GM12878 (cell line): ENCODE data around the gene HK3.

ENCODE experiments used
- CHD2 ChIP-seq: IDR thresholded peaks from 2 replicates; pipeline ENCODE4 v1.6.1; 2011; ENCODE audit warnings: low read depth, low read length, improper control_type of control experiment, borderline replicate concordance
- CHD4 ChIP-seq: fragments of 200-600 bp; sonication (generic); IDR thresholded peaks from 2 replicates; pipeline ENCODE4 v1.6.1; 2016; ENCODE audit warnings: mild to moderate bottlenecking
- CREB1 ChIP-seq: IDR thresholded peaks from 2 replicates; pipeline ENCODE4 v1.6.1; 2012; ENCODE audit warnings: low read depth, mild to moderate bottlenecking, inconsistent platforms
- CTCF ChIP-seq, 3 experiments: IDR thresholded peaks in 2 of 3; conservative IDR thresholded peaks in 1 of 3; 2 replicates each; pipeline ENCODE4 v1.5.1; 2011; ENCODE audit warnings: low read depth in 3 of 3, low read length in 3 of 3, mild to moderate bottlenecking in 3 of 3, control low read depth in 2 of 3, moderate library complexity in 2 of 3, inconsistent platforms in 1 of 3, mixed read lengths in 1 of 3; ENCODE audit not compliant: control insufficient read depth in 2 of 3, insufficient read depth in 1 of 3; ENCODE audit errors: extremely low read depth in 1 of 3
- EP300 ChIP-seq, 2 experiments: fragments of 150-350 bp in 1 of 2; IDR thresholded peaks; 2 replicates each; pipeline ENCODE4 v1.6.1; 2011 to 2012; ENCODE audit warnings: low read depth in 2 of 2, low read length in 2 of 2, borderline replicate concordance in 1 of 2, improper control_type of control experiment in 1 of 2, inconsistent platforms in 1 of 2; ENCODE audit not compliant: control insufficient read depth in 1 of 2
- ETV6 ChIP-seq, 2 experiments: fragments of 450-650 bp in 1 of 2; IDR thresholded peaks in 1 of 2; conservative IDR thresholded peaks in 1 of 2; 2 replicates each; pipeline ENCODE4 v1.6.1; 2014; ENCODE audit warnings: antibody characterized with exemption in 1 of 2, borderline replicate concordance in 1 of 2, low read depth in 1 of 2, mild to moderate bottlenecking in 1 of 2, moderate library complexity in 1 of 2
- KDM1A ChIP-seq: fragments of 200-600 bp; sonication (generic); IDR thresholded peaks from 2 replicates; pipeline ENCODE4 v1.6.1; 2016; ENCODE audit warnings: borderline replicate concordance
- MYC ChIP-seq: IDR thresholded peaks from 2 replicates; pipeline ENCODE4 v1.6.1; 2011; ENCODE audit warnings: mild to moderate bottlenecking, low read length, moderate library complexity, inconsistent platforms; ENCODE audit not compliant: insufficient read depth, insufficient replicate concordance, insufficient read length, severe bottlenecking
- NR2C1 ChIP-seq: fragments of 450-650 bp; IDR thresholded peaks from 2 replicates; pipeline ENCODE4 v1.6.1; 2017; ENCODE audit warnings: antibody characterized with exemption, mild to moderate bottlenecking, moderate library complexity
- SIN3A ChIP-seq: IDR thresholded peaks from 2 replicates; pipeline ENCODE4 v1.6.1; 2012; ENCODE audit warnings: low read depth, low read length, improper control_type of control experiment
- SMAD1 ChIP-seq: fragments of 450-650 bp; IDR thresholded peaks from 2 replicates; pipeline ENCODE4 v1.6.1; 2018; ENCODE audit warnings: mild to moderate bottlenecking, low read depth; ENCODE audit not compliant: partially characterized antibody
- ZNF274 ChIP-seq: IDR thresholded peaks from one replicate; pipeline ENCODE4 v1.8.0; 2011; ENCODE audit not compliant: insufficient read length, insufficient read depth
- ZZZ3 ChIP-seq: IDR thresholded peaks from 2 replicates; pipeline ENCODE4 v1.6.1; 2011; ENCODE audit warnings: low read depth; ENCODE audit not compliant: control insufficient read depth, insufficient read length
- TF ChIP-seq, protein P1 (sequence below): IDR thresholded peaks from 2 replicates; pipeline ENCODE4 v1.6.1; 2012; ENCODE audit warnings: low read length, inconsistent platforms

DNA sequence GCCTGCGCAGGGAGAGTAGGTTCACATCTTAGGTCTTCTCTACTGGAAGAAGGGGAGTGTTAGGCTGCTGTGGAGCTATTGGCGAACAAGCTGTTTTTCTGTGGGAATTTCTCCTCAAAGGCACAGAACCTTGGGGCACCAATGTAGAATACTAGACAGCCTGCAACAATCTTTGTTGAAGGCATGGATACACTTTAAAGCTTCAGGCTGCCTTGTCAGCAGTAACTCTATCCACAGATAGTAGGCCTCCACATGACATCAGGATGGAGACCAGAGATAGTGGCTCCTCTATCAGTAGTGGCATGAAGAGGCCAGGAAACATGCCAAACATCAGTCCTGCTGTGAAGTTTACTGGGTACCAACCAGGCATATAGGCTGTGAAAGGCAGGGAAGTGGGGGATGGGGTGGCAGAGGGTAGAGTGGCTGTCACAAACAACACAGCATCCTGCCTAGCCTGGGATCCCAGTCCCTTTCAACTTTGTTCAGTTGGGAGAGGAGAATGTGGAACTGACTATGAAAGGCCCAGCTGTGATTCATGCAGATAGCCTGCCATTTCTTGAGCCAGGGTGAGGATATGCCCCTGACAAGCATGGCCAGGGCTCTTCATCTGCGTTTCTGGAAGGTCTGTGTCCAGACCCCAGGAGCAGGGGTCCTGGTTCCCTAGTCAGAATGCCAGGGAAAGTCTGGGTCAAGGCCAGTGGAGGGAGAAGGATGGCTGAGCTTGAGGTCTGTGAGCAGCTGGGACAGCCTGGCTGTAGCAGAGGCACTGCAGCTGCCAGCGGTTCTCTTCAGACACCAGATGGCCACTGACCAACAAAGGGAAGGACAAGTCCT, 1.0 kb upstream of the HK3 start:
- no peak for TF ChIP-seq CTCF (IDR thresholded peaks at IDR 0.05 in 2 of 3, conservative IDR thresholded peaks at IDR 0.05 in 1 of 3; ENCODE audit: control insufficient read depth in 2 of 3, extremely low read depth in 1 of 3, insufficient read depth in 1 of 3, low read depth in 3 of 3, low read length in 3 of 3)
- TF ChIP-seq KDM1A, result no peak
- no peak for TF ChIP-seq SMAD1
- TF ChIP-seq SIN3A, result no peak
- TF ChIP-seq CREB1, result no peak
- no peak for TF ChIP-seq MYC
- TF ChIP-seq ZNF274, result no peak
- TF ChIP-seq CHD2, result no peak
- no peak for TF ChIP-seq NR2C1
- TF ChIP-seq EP300 (IDR thresholded peaks at IDR 0.05; ENCODE audit: borderline replicate concordance in 1 of 2, control insufficient read depth in 1 of 2, low read depth in 2 of 2, low read length in 2 of 2), result no peak
- no peak for TF ChIP-seq ZZZ3
- TF ChIP-seq, protein P1, sequence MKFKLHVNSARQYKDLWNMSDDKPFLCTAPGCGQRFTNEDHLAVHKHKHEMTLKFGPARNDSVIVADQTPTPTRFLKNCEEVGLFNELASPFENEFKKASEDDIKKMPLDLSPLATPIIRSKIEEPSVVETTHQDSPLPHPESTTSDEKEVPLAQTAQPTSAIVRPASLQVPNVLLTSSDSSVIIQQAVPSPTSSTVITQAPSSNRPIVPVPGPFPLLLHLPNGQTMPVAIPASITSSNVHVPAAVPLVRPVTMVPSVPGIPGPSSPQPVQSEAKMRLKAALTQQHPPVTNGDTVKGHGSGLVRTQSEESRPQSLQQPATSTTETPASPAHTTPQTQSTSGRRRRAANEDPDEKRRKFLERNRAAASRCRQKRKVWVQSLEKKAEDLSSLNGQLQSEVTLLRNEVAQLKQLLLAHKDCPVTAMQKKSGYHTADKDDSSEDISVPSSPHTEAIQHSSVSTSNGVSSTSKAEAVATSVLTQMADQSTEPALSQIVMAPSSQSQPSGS, result no peak
- no peak for TF ChIP-seq CHD4
- TF ChIP-seq ETV6 (conservative IDR thresholded peaks at IDR 0.05 in 1 of 2, IDR thresholded peaks at IDR 0.05 in 1 of 2; ENCODE audit: borderline replicate concordance in 1 of 2, low read depth in 1 of 2), result no peak
